H1 (cell line): ENCODE results near the gene S1PR1. TPM values are rescaled to one million over a fixed set of nuclear protein-coding genes. Genes with fewer than 3 reads are reported as not detected.

Source experiments
- CTCF ChIA-PET: fragments of 300-600 bp; sonication (Branson Sonifier 250); formaldehyde crosslinking; loops from one replicate; lab custom pipeline; 2021; ENCODE audit not compliant: partially characterized antibody; lab: Charles Lee
- POLR2A ChIA-PET: fragments of 300-600 bp; sonication (Branson Sonifier 250); formaldehyde crosslinking; loops from one replicate; lab custom pipeline; 2021; ENCODE audit warnings: inconsistent platforms; ENCODE audit not compliant: partially characterized antibody; lab: Charles Lee
- DNase-seq, 2 experiments: peaks; one replicate each; pipeline versions ENCODE4 v3.0.0 to v3.0.0-alpha.2; 2010 to 2022; ENCODE audit warnings: low spot score in 2 of 2, low read depth in 1 of 2, mixed read lengths in 1 of 2
- FAIRE-seq: peaks from 2 replicates; lab custom pipeline; 2011; peaks lifted over from hg19 to GRCh38; lab: Jason Lieb, UNC
- H2AFZ ChIP-seq: 2 replicates; pipeline ENCODE4 v1.8.1; 2012; ENCODE audit warnings: low read length, inconsistent platforms
- H2AK5ac ChIP-seq: 2 replicates; pipeline ENCODE4 v1.6.1; 2013; ENCODE audit warnings: low read depth, low read length
- H2BK120ac ChIP-seq: replicated peaks from 2 replicates; pipeline ENCODE3; 2013; ENCODE audit warnings: low read depth, low read length, inconsistent platforms
- H2BK12ac ChIP-seq: 2 replicates; pipeline ENCODE4 v1.6.1; 2013; ENCODE audit warnings: low read depth, low read length
- H2BK15ac ChIP-seq: 2 replicates; pipeline ENCODE4 v1.6.1; 2013; ENCODE audit warnings: low read length
- H2BK20ac ChIP-seq: 2 replicates; pipeline ENCODE4 v1.6.1; 2013; ENCODE audit warnings: low read length
- H2BK5ac ChIP-seq: 2 replicates; pipeline ENCODE4 v1.6.1; 2013; ENCODE audit warnings: low read depth, low read length
- H3K14ac ChIP-seq: 2 replicates; pipeline ENCODE4 v1.6.1; 2013; ENCODE audit warnings: inconsistent platforms; ENCODE audit not compliant: insufficient read length
- H3K18ac ChIP-seq: 2 replicates; pipeline ENCODE4 v1.6.1; 2013; ENCODE audit warnings: low read length; ENCODE audit errors: extremely low read depth
- H3K23ac ChIP-seq: 2 replicates; pipeline ENCODE4 v1.6.1; 2013; ENCODE audit warnings: inconsistent platforms; ENCODE audit not compliant: insufficient read length
- H3K23me2 ChIP-seq: 2 replicates; pipeline ENCODE4 v1.6.1; 2013; ENCODE audit warnings: low read depth, low read length
- H3K27ac ChIP-seq: 2 replicates; pipeline ENCODE4 v1.6.1; 2011; ENCODE audit warnings: low read depth, low read length, inconsistent platforms
- H3K27me3 ChIP-seq, 4 experiments: replicated peaks in 1 of 4; 1 replicate in 1 of 4; 2 replicates in 3 of 4; pipeline versions ENCODE4 v1.6.1 to v1.8.1; 2011 to 2013; ENCODE audit warnings: low read length in 3 of 4, mild to moderate bottlenecking in 3 of 4, inconsistent platforms in 2 of 4, mixed read lengths in 2 of 4, moderate library complexity in 1 of 4; ENCODE audit not compliant: control insufficient read depth in 3 of 4, insufficient read depth in 3 of 4; ENCODE audit errors: extremely low read depth in 1 of 4
- H3K36me3 ChIP-seq, 4 experiments: 2 replicates each; pipeline versions ENCODE4 v1.6.1 to v1.8.1; 2011 to 2013; ENCODE audit warnings: mild to moderate bottlenecking in 4 of 4, low read length in 3 of 4, moderate library complexity in 2 of 4, control low read depth in 1 of 4, inconsistent platforms in 1 of 4; ENCODE audit not compliant: insufficient read depth in 4 of 4, control insufficient read depth in 2 of 4
- H3K4ac ChIP-seq: replicated peaks from 2 replicates; pipeline ENCODE3; 2013; ENCODE audit warnings: low read length, low read depth, mixed read lengths, inconsistent platforms; ENCODE audit not compliant: insufficient read length
- H3K4me1 ChIP-seq, 4 experiments: replicated peaks in 1 of 4; 1 replicate in 1 of 4; 2 replicates in 3 of 4; pipeline versions ENCODE4 v1.6.1 to v1.8.1; 2011 to 2013; ENCODE audit warnings: low read length in 3 of 4, inconsistent platforms in 2 of 4, mixed read lengths in 1 of 4; ENCODE audit not compliant: insufficient read depth in 4 of 4, control insufficient read depth in 3 of 4
- H3K4me2 ChIP-seq, 2 experiments: 2 replicates each; pipeline versions ENCODE4 v1.6.1 to v1.8.1; 2011 to 2013; ENCODE audit warnings: low read depth in 2 of 2, low read length in 2 of 2, control low read depth in 1 of 2, inconsistent platforms in 1 of 2, mild to moderate bottlenecking in 1 of 2; ENCODE audit not compliant: insufficient read depth in 1 of 2
- H3K4me3 ChIP-seq, 4 experiments: fragments of 200-600, 300-600 bp in 1 of 4; sonication (generic), shearing (Covaris generic), sonication (Bioruptor Twin) in 1 of 4; 2 replicates each; pipeline versions ENCODE4 v1.5.1 to v1.8.1; 2011 to 2016; ENCODE audit warnings: low read length in 4 of 4, low read depth in 3 of 4, control low read depth in 2 of 4, inconsistent platforms in 2 of 4, mild to moderate bottlenecking in 2 of 4, mixed read lengths in 1 of 4, moderate library complexity in 1 of 4; ENCODE audit not compliant: insufficient read depth in 2 of 4; ENCODE audit errors: extremely low read depth in 1 of 4
- H3K56ac ChIP-seq: replicated peaks from 2 replicates; pipeline ENCODE3; 2013; ENCODE audit warnings: low read depth, mild to moderate bottlenecking, mixed read lengths, low read length, inconsistent platforms; ENCODE audit not compliant: insufficient read length
- H3K79me1 ChIP-seq: 2 replicates; pipeline ENCODE4 v1.6.1; 2013; ENCODE audit warnings: low read depth, low read length, control low read depth
- H3K79me2 ChIP-seq, 2 experiments: 2 replicates each; pipeline versions ENCODE4 v1.6.1 to v1.8.1; 2012 to 2013; ENCODE audit warnings: low read length in 2 of 2, mild to moderate bottlenecking in 2 of 2, inconsistent platforms in 1 of 2; ENCODE audit not compliant: insufficient read depth in 2 of 2, control insufficient read depth in 1 of 2
- H3K9ac ChIP-seq, 4 experiments: replicated peaks in 1 of 4; 1 replicate in 1 of 4; 2 replicates in 3 of 4; pipeline versions ENCODE4 v1.6.1 to v1.8.1; 2011 to 2013; ENCODE audit warnings: low read depth in 3 of 4, low read length in 3 of 4, control low read depth in 2 of 4, mild to moderate bottlenecking in 2 of 4, moderate library complexity in 2 of 4, inconsistent platforms in 1 of 4; ENCODE audit errors: extremely low read depth in 1 of 4
- H3K9me3 ChIP-seq, 2 experiments: 2 replicates each; pipeline versions ENCODE4 v1.6.1 to v1.8.1; 2012 to 2013; ENCODE audit warnings: mild to moderate bottlenecking in 2 of 2, moderate library complexity in 2 of 2, control low read depth in 1 of 2, inconsistent platforms in 1 of 2, low read depth in 1 of 2, low read length in 1 of 2, mixed read lengths in 1 of 2; ENCODE audit not compliant: insufficient read depth in 2 of 2
- H4K20me1 ChIP-seq, 2 experiments: replicated peaks in 1 of 2; 2 replicates each; pipeline versions ENCODE3 to v1.8.1; 2011 to 2013; ENCODE audit warnings: inconsistent platforms in 2 of 2, low read length in 2 of 2, mild to moderate bottlenecking in 1 of 2; ENCODE audit not compliant: insufficient read depth in 2 of 2, control insufficient read depth in 1 of 2
- H4K5ac ChIP-seq: 2 replicates; pipeline ENCODE4 v1.6.1; 2013; ENCODE audit warnings: low read length, low read depth, mixed read lengths, inconsistent platforms; ENCODE audit not compliant: insufficient read length
- H4K8ac ChIP-seq: 2 replicates; pipeline ENCODE4 v1.8.0; 2013; ENCODE audit warnings: mild to moderate bottlenecking, moderate library complexity, low read length, inconsistent platforms; ENCODE audit not compliant: insufficient read depth; ENCODE audit errors: extremely low read depth
- H4K91ac ChIP-seq: replicated peaks from 2 replicates; pipeline ENCODE3; 2013; ENCODE audit warnings: low read length, mixed read lengths, inconsistent platforms; ENCODE audit not compliant: insufficient read length
- CBX8 ChIP-seq: fragments of 300-800, 300-1000 bp; sonication (generic); IDR thresholded peaks from 2 replicates; pipeline ENCODE4 v1.7.1; 2016; ENCODE audit warnings: low read depth, low read length, borderline replicate concordance
- JUN ChIP-seq: IDR thresholded peaks from 2 replicates; pipeline ENCODE4 v1.6.1; 2011; ENCODE audit warnings: low read depth, mild to moderate bottlenecking, improper control_type of control experiment, low read length
- PHF8 ChIP-seq: fragments of 200-600 bp; sonication (generic); conservative IDR thresholded peaks from 2 replicates; pipeline ENCODE4 v1.7.1; 2012; ENCODE audit warnings: low read depth, mild to moderate bottlenecking, inconsistent platforms, low read length, moderate library complexity
- POLR2A ChIP-seq, 2 experiments: IDR thresholded peaks; 1 replicate in 1 of 2; 2 replicates in 1 of 2; pipeline ENCODE4 v1.6.1; 2011; ENCODE audit warnings: low read depth in 2 of 2, low read length in 2 of 2, mild to moderate bottlenecking in 2 of 2; ENCODE audit errors: control extremely low read depth in 1 of 2
- RBBP5 ChIP-seq: IDR thresholded peaks from 2 replicates; pipeline ENCODE4 v1.7.1; 2012; ENCODE audit warnings: low read depth, mild to moderate bottlenecking, inconsistent platforms, low read length, moderate library complexity, borderline replicate concordance
- SIX5 ChIP-seq: IDR thresholded peaks from 2 replicates; pipeline ENCODE4 v1.6.1; 2011; ENCODE audit warnings: mild to moderate bottlenecking, low read depth, low read length
- SRF ChIP-seq: IDR thresholded peaks from 2 replicates; pipeline ENCODE4 v1.6.1; 2011; ENCODE audit warnings: mild to moderate bottlenecking, low read depth, low read length, moderate library complexity
- TAF1 ChIP-seq: IDR thresholded peaks from 2 replicates; pipeline ENCODE4 v1.6.1; 2011; ENCODE audit warnings: mild to moderate bottlenecking, low read depth, low read length
- WGBS, 2 experiments: shearing (Covaris generic) in 1 of 2; methylation state at CpG; one replicate each; pipeline versions ENCODE4 v1.1.6 to v1.1.7; 2013 to 2015; ENCODE audit warnings: low lambda C conversion rate in 2 of 2, mixed read lengths in 2 of 2, inconsistent platforms in 1 of 2, low coverage in 1 of 2, missing lambda C conversion rate in 1 of 2; ENCODE audit not compliant: insufficient replicate concordance in 2 of 2, insufficient coverage in 1 of 2, insufficient read length in 1 of 2; ENCODE audit errors: extremely low coverage in 1 of 2, missing lambda C conversion rate in 1 of 2; 5-methylcytosine and 5-hydroxymethylcytosine counted together
- polyA plus RNA-seq, 7 experiments: library from polyadenylated mRNA; depleted of rRNA in 3 of 7; stranded (reverse) in 5 of 7; unstranded in 2 of 7; fragments of >200 nt in 5 of 7; fragments of 200-250 nt in 2 of 7; gene quantifications; 1 replicate in 5 of 7; 2 replicates in 1 of 7; 4 replicates in 1 of 7; pipeline versions ENCODE4 v1.2.1 to v1.2.3, GENCODE V29; 2011 to 2013; ENCODE audit warnings: missing spikeins in 2 of 7, mixed read lengths in 2 of 7
- total RNA-seq: library from RNA; stranded (reverse); fragmentation: NEBNext Ultra II Directional; extraction: Animal tissue kit (Norgen Biotek cat#: 25700); gene quantifications from 2 replicates; pipeline ENCODE4 v1.2.1, GENCODE V29; 2021
- TF ChIP-seq, protein P1 (sequence below): IDR thresholded peaks from 2 replicates; pipeline ENCODE4 v1.6.1; 2012; ENCODE audit warnings: inconsistent platforms
- TF ChIP-seq, protein P2 (sequence below), 3 experiments: IDR thresholded peaks; 1 replicate in 2 of 3; 2 replicates in 1 of 3; pipeline versions ENCODE4 v1.5.1 to v1.6.1; 2011; ENCODE audit warnings: low read length in 3 of 3, mild to moderate bottlenecking in 3 of 3, inconsistent platforms in 2 of 3, low read depth in 1 of 3, moderate library complexity in 1 of 3; ENCODE audit not compliant: insufficient read depth in 1 of 3; ENCODE audit errors: control extremely low read depth in 1 of 3
- TF ChIP-seq, protein P3 (sequence below): IDR thresholded peaks from 2 replicates; pipeline ENCODE4 v1.6.1; 2012; ENCODE audit warnings: inconsistent platforms

The S1PR1 gene
- total and polyA plus RNA-seq, 2 of the 8 experiments (the other 6 are each of a cell fraction or from before 2014, with no cell fraction given): 3.5 to 5.5 TPM

DNA sequence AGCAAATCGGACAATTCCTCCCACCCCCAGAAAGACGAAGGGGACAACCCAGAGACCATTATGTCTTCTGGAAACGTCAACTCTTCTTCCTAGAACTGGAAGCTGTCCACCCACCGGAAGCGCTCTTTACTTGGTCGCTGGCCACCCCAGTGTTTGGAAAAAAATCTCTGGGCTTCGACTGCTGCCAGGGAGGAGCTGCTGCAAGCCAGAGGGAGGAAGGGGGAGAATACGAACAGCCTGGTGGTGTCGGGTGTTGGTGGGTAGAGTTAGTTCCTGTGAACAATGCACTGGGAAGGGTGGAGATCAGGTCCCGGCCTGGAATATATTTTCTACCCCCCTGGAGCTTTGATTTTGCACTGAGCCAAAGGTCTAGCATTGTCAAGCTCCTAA, 3.2 kb downstream of the S1PR1 start:
- Histone ChIP-seq H2BK15ac (0 out of 2 replicates have a peak overlapping the region, but pooled peaks have one; percentile 29), H3K4me3 (no peak overlapping the region), H3K27ac (no peak overlapping the region), H3K79me1 (no peaks in the 10 kb centered on the region), H3K56ac (no peak overlapping the region), H3K4me2 (no peak overlapping the region), H4K20me1 (no peaks in the 10 kb centered on the region), H3K79me2 (no peaks in the 10 kb centered on the region), H3K4ac (no peak overlapping the region), H3K9me3 (no peaks in the 10 kb centered on the region), H2BK12ac (no peak overlapping the region), H3K23ac (no peak overlapping the region), H4K5ac (no peak overlapping the region), H3K9ac (no peak overlapping the region), H2BK120ac (no peak overlapping the region), H2AK5ac (no peak overlapping the region), H4K91ac (no peak overlapping the region), H3K23me2 (peaks cover 18% of the 10 kb centered on the region), H3K4me1 (peaks cover 0 to 8% (median 5%) of the 10 kb centered on the region in 4 experiments; a peak in 5 of 7 replicates), H3K14ac (no peak overlapping the region), H2AFZ (no peak overlapping the region), H3K18ac (no peak overlapping the region), H3K36me3 (peaks cover 0 to 2% (median 0%) of the 10 kb centered on the region in 4 experiments; a peak in 1 of 8 replicates), H4K8ac (no peak overlapping the region), H2BK20ac (no peak overlapping the region), H3K27me3 (peaks cover 0 to 24% (median 13%) of the 10 kb centered on the region in 4 experiments; a peak in 5 of 7 replicates), H2BK5ac (no peak overlapping the region)
- 94% methylated on average over 10 of the region's 10 CpGs; no CpG with 5 or more reads in 1 of the 2 experiments for WGBS, 2 experiments
- FAIRE-seq: no peak
- CTCF ChIA-PET: interaction anchor here (0.6 to 3.9 kb wide), 11 partner anchors 7 to 319 kb away, joined by 3 to 39 read pairs (median 4); no protein-coding TSS in a partner anchor
- POLR2A ChIA-PET: no interaction called here
- no peak for DNase-seq
- TF ChIP-seq, protein P1, sequence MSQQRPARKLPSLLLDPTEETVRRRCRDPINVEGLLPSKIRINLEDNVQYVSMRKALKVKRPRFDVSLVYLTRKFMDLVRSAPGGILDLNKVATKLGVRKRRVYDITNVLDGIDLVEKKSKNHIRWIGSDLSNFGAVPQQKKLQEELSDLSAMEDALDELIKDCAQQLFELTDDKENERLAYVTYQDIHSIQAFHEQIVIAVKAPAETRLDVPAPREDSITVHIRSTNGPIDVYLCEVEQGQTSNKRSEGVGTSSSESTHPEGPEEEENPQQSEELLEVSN: no peak
- TF ChIP-seq SRF (no peak), PHF8 (no peak), POLR2A (IDR thresholded peaks at IDR 0.05; ENCODE audit: control extremely low read depth in 1 of 2, low read depth in 2 of 2, low read length in 2 of 2) (no peak), RBBP5 (no peak), CBX8 (no peak), JUN (no peak), TAF1 (no peak), SIX5 (no peak)
- TF ChIP-seq, protein P2, sequence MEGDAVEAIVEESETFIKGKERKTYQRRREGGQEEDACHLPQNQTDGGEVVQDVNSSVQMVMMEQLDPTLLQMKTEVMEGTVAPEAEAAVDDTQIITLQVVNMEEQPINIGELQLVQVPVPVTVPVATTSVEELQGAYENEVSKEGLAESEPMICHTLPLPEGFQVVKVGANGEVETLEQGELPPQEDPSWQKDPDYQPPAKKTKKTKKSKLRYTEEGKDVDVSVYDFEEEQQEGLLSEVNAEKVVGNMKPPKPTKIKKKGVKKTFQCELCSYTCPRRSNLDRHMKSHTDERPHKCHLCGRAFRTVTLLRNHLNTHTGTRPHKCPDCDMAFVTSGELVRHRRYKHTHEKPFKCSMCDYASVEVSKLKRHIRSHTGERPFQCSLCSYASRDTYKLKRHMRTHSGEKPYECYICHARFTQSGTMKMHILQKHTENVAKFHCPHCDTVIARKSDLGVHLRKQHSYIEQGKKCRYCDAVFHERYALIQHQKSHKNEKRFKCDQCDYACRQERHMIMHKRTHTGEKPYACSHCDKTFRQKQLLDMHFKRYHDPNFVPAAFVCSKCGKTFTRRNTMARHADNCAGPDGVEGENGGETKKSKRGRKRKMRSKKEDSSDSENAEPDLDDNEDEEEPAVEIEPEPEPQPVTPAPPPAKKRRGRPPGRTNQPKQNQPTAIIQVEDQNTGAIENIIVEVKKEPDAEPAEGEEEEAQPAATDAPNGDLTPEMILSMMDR (IDR thresholded peaks at IDR 0.05; ENCODE audit: control extremely low read depth in 1 of 3, insufficient read depth in 1 of 3, low read depth in 1 of 3, low read length in 3 of 3): no peak
- TF ChIP-seq, protein P3, sequence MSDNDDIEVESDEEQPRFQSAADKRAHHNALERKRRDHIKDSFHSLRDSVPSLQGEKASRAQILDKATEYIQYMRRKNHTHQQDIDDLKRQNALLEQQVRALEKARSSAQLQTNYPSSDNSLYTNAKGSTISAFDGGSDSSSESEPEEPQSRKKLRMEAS: no peak
